Measurements from ENCODE around the gene ISY1. TPM values are rescaled to one million over a fixed set of nuclear protein-coding genes. Genes with fewer than 3 reads are reported as not detected.
"Not testable (repeated sequence)": the region's sequence is repeated elsewhere in the genome, so short reads cannot be mapped to it uniquely, and the experiment has no call there.

Gene ISY1
- polyA plus RNA-seq, 4 donors, result 11.2 to 27.7 (median 23.8) TPM

DNA sequence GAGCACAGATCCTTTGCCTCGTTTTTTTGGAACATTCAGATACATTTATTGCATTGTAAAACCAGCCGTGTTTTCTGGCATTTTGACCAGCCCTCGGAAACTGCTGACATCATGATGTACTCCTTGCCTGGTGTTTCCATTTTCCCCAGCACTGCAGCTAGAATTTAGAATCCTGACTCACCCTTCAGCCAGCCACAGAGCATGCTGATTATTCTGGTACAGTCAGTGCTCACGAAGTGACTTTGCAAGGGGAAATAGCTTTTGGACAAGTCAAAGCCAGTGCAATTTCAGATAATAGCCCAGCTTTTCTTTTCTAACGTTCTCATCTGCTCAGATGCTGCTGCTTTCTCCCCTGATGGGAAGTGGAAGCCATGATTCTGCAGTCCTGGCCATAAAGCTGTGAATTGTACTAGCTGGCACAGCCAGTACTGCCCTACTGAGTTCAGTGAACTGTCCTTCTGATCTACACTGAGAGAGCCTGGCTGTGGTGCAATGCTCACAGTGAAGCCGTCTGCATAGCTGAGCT lies 34.9 kb upstream of the ISY1 start:
- Histone ChIP-seq H3K4me3 (ENCODE audit: low read depth in 1 of 3, low read length in 3 of 3) (no peak overlapping the region), H3K27me3 (ENCODE audit: control insufficient read depth in 3 of 3, insufficient read depth in 3 of 3, low read length in 3 of 3) (no peaks in the 10 kb centered on the region), H3K4me1 (ENCODE audit: control insufficient read depth in 3 of 3, insufficient read depth in 2 of 3, low read depth in 1 of 3, low read length in 2 of 3) (no peaks in the 10 kb centered on the region), H3K9me3 (ENCODE audit: control insufficient read depth in 2 of 2, insufficient read depth in 1 of 2, low read depth in 1 of 2, low read length in 1 of 2) (no peaks in the 10 kb centered on the region), H3K27ac (ENCODE audit: low read depth in 1 of 3, low read length in 2 of 3) (peak overlapping the region in 1 of 3 donors; percentile 19), H3K36me3 (ENCODE audit: control insufficient read depth in 3 of 3, insufficient read depth in 2 of 3, low read depth in 1 of 3, low read length in 3 of 3) (no peaks in the 10 kb centered on the region)
- WGBS, 3 donors, result 54 to 59% (median 57%) methylated on average over 6 of the region's 6 CpGs
- DNase-seq (peak in 1 of 2 donors; percentile 26), FAIRE-seq (no peak)

DNA sequence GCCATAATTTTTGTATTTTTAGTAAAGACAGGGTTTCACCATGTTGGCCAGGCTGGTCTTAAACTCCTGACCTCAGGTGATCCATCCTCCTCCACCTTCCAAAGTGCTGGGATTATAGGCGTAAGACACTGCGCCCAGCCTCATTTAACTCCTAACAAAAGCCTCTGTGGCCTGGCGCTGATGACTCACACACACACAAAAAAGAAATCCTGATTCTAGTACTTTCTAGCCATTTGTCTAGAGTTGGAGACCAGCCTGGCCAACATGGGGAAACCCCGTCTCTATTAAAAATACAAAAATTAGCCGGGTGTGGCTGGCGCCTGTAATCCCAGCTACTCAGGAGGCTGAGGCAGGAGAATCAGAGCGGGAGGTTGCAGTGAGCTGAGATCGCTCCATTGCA lies 28.9 kb upstream of the ISY1 start:
- H3K9me3 ChIP-seq (ENCODE audit: control insufficient read depth in 2 of 2, insufficient read depth in 1 of 2, low read depth in 1 of 2, low read length in 1 of 2), result not testable (repeated sequence)

DNA sequence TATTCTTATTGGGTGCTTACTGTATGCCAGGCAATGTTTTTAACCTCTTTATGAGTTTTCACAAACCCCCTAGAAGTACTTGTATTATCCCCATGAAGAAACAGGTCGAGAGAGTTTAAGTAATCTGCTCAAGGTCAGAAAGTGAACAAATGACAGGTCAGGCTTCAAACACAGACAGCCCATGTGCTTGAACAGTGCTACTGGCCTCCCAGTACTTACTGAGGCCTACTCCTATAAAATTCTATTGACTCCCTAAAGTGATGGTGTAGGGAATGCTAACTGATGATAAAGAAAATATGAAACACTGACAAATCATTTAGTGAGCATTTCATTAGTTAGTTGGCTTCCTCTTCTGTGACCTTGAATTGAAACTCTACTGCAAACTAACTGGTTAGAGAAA lies 27.0 kb upstream of the ISY1 start:
- WGBS, 3 donors, result 31 to 77% (median 44%) methylated on average over 1 of the region's 1 CpG
- H3K36me3 ChIP-seq (ENCODE audit: control insufficient read depth in 3 of 3, insufficient read depth in 2 of 3, low read depth in 1 of 3, low read length in 3 of 3), result peaks cover 0 to 3% (median 0%) of the 10 kb centered on the region in 3 donors
- no peaks in the 10 kb centered on the region for H3K27me3 ChIP-seq (ENCODE audit: control insufficient read depth in 3 of 3, insufficient read depth in 3 of 3, low read length in 3 of 3)
- H3K4me3 ChIP-seq (ENCODE audit: low read depth in 1 of 3, low read length in 3 of 3), result no peak overlapping the region
- H3K27ac ChIP-seq (ENCODE audit: low read depth in 1 of 3, low read length in 2 of 3), result no peak overlapping the region
- FAIRE-seq, result no peak
- peaks cover 0 to 16% (median 0%) of the 10 kb centered on the region in 3 donors for H3K4me1 ChIP-seq (ENCODE audit: control insufficient read depth in 3 of 3, insufficient read depth in 2 of 3, low read depth in 1 of 3, low read length in 2 of 3)
- H3K9me3 ChIP-seq (ENCODE audit: control insufficient read depth in 2 of 2, insufficient read depth in 1 of 2, low read depth in 1 of 2, low read length in 1 of 2), result no peaks in the 10 kb centered on the region
- no peak for DNase-seq

More for the DNA sequence above, 28.9 kb upstream of the ISY1 start:
- 90 to 98% (median 92%) methylated on average over 8 of the region's 8 CpGs for WGBS, 3 donors
- H3K27me3 ChIP-seq (ENCODE audit: control insufficient read depth in 3 of 3, insufficient read depth in 3 of 3, low read length in 3 of 3); H3K4me3 ChIP-seq (ENCODE audit: low read depth in 1 of 3, low read length in 3 of 3); FAIRE-seq; DNase-seq; H3K27ac ChIP-seq (ENCODE audit: low read depth in 1 of 3, low read length in 2 of 3); H3K36me3 ChIP-seq (ENCODE audit: control insufficient read depth in 3 of 3, insufficient read depth in 2 of 3, low read depth in 1 of 3, low read length in 3 of 3): not testable (repeated sequence)
- H3K4me1 ChIP-seq (ENCODE audit: control insufficient read depth in 3 of 3, insufficient read depth in 2 of 3, low read depth in 1 of 3, low read length in 2 of 3), result peaks cover 0 to 10% (median 0%) of the 10 kb centered on the region in 3 donors

DNA sequence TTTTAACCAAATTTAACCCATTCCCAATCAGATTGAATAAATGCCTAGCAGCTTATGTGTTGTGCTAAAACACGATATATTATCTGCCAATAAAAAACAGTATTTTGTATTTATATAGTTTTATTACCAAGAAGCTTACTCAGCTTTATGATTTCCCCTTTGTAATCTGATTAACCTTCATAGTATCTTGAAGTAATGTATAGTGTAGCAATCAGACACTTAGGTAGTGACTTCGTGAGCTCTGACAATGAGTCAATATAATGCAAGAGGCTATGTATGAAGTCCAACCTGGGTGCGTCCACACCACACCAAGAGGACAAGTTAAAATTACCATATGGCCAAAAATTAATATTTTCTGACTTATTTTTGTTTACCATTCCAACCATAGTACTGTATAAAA lies 24.9 kb upstream of the ISY1 start:
- Histone ChIP-seq H3K4me3 (ENCODE audit: low read depth in 1 of 3, low read length in 3 of 3) (no peak overlapping the region), H3K27ac (ENCODE audit: low read depth in 1 of 3, low read length in 2 of 3) (peak overlapping the region in 2 of 3 donors; percentile 14 to 79), H3K36me3 (ENCODE audit: control insufficient read depth in 3 of 3, insufficient read depth in 2 of 3, low read depth in 1 of 3, low read length in 3 of 3) (peaks cover 0 to 5% (median 0%) of the 10 kb centered on the region in 3 donors), H3K4me1 (ENCODE audit: control insufficient read depth in 3 of 3, insufficient read depth in 2 of 3, low read depth in 1 of 3, low read length in 2 of 3) (peaks cover 0 to 16% (median 0%) of the 10 kb centered on the region in 3 donors), H3K9me3 (ENCODE audit: control insufficient read depth in 2 of 2, insufficient read depth in 1 of 2, low read depth in 1 of 2, low read length in 1 of 2) (no peaks in the 10 kb centered on the region), H3K27me3 (ENCODE audit: control insufficient read depth in 3 of 3, insufficient read depth in 3 of 3, low read length in 3 of 3) (no peaks in the 10 kb centered on the region)
- DNase-seq (peak; percentile 69 to 93), FAIRE-seq (peak; percentile 19)
- WGBS, 3 donors, result 17 to 65% (median 41%) methylated on average over 3 of the region's 3 CpGs

DNA sequence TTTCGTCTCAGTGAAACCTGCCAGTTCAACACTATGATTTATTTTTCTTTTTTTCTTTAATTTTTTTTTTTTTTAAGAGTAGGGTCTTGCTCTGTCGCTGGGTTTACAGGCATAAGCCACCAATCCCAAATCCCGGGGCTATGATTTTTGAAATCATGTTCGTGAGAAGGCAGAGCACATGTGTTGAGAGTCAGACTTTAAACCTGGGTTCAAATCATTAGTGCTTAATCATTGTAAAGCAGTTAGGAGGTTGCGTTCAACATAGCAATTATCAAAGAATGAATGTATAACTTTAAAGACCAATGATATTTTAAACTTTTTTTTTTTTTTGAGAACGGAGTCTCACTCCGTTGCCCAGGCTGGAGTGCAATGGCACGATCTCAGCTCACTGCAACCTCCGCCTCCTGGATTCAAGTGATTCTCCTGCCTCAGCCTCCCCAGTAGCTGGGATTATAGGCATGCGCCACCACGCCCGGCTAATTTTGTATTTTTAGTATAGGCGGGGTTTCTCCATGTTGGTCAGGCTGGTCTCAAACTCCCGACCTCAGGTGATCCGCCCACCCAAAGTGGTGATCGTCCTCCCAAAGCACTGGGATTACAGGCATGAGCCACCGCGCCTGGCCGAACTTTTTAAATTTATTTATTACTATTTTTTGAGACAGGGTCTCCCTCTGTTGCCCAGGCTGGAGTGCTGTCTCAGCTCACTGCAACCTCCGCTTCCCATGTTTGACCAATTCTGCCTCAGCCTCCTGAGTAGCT lies 24.1 kb upstream of the ISY1 start:
- Histone ChIP-seq H3K4me1 (ENCODE audit: control insufficient read depth in 3 of 3, insufficient read depth in 2 of 3, low read depth in 1 of 3, low read length in 2 of 3) (peaks cover 0 to 20% (median 0%) of the 10 kb centered on the region in 3 donors), H3K4me3 (ENCODE audit: low read depth in 1 of 3, low read length in 3 of 3) (peak overlapping the region in 2 of 3 donors; percentile 95 to 96), H3K27ac (ENCODE audit: low read depth in 1 of 3, low read length in 2 of 3) (peak overlapping the region; percentile 14 to 98 (median 51))
- WGBS, 3 donors, result 67 to 83% (median 72%) methylated on average over 20 of the region's 20 CpGs
- peak in 1 of 2 donors; percentile 74 for DNase-seq
- H3K9me3 ChIP-seq (ENCODE audit: control insufficient read depth in 2 of 2, insufficient read depth in 1 of 2, low read depth in 1 of 2, low read length in 1 of 2); H3K27me3 ChIP-seq (ENCODE audit: control insufficient read depth in 3 of 3, insufficient read depth in 3 of 3, low read length in 3 of 3); H3K36me3 ChIP-seq (ENCODE audit: control insufficient read depth in 3 of 3, insufficient read depth in 2 of 3, low read depth in 1 of 3, low read length in 3 of 3); FAIRE-seq: not testable (repeated sequence)

DNA sequence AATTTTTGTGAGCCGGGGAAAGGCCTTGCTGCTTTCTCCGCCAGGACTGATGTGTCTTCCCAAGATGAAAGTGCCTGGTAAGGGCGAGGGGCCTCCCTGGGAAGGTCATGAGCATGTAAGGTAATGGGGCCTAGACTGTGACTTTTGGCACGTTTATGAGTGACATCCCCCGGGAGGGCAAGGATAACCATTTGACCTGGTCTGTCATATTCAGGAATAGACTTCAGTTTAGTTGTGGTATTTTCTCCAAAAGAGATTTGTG lies 23.5 kb upstream of the ISY1 start:
- FAIRE-seq, result no peak
- H3K4me1 ChIP-seq (ENCODE audit: control insufficient read depth in 3 of 3, insufficient read depth in 2 of 3, low read depth in 1 of 3, low read length in 2 of 3), result peaks cover 0 to 26% (median 0%) of the 10 kb centered on the region in 3 donors

DNA sequence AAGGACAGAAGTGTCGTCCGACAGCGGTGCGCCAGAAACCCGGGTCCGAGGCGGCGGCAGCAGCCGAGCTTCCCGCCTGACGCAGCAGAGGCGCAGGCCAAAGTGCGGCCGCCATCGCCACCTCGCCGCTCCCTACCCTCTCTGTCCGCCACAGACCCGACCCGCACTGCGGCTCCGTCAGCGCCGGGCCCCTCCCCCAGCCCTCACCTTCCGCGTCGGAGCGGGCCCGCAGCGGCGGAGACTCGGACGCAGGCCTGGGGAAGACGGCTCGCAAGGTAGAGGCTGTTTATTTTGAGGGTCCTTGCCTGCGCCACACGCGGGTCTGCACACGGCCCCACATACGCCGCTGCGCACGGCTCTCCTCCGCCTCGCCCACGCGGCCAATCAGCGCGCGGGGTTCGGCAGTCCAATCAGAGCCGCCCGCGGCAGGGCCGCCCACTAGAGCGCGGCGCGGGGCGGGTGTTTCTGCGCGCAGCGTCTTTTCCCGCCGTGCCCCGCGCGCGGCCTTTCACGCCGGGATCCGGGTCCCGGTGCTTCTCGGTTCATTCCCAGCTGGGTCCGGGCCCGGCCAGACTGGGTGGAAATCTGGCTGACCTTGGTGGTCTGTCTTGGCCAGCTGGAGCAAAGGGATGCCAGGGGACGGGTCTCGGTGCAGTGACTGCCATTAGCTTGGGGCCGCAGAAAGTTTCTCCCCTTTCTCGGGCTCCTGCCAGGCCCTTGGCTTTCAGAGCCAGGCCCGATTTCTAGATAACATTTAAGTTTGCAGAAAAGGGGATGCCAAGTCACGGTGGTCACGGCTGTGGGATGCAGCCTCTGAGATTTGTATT lies 22.9 kb upstream of the ISY1 start, which contains the start of gene CNBP:
Gene CNBP (minus strand): TSS at position 328 of the 827 bp plus-strand sequence. CDS start 12,139 bp downstream, outside the sequence.
- peak within 1 kb of the TSS; percentile 95 to 99 (median 96) for H3K4me3 ChIP-seq (ENCODE audit: low read depth in 1 of 3, low read length in 3 of 3)
- H3K27ac ChIP-seq (ENCODE audit: low read depth in 1 of 3, low read length in 2 of 3), result peak within 1 kb of the TSS; percentile 99 to 100 (median 99)
- 0% methylated on average over 60 to 83 of the region's 83 CpGs for WGBS, 3 donors
- FAIRE-seq (no peak), DNase-seq (peak; percentile 96 to 99)
- H3K27me3 ChIP-seq (ENCODE audit: control insufficient read depth in 3 of 3, insufficient read depth in 3 of 3, low read length in 3 of 3), result no peaks in the 10 kb centered on the region
- H3K9me3 ChIP-seq (ENCODE audit: control insufficient read depth in 2 of 2, insufficient read depth in 1 of 2, low read depth in 1 of 2, low read length in 1 of 2), result no peaks in the 10 kb centered on the region
- peaks cover 0 to 8% (median 2%) of the 10 kb centered on the region in 3 donors for H3K36me3 ChIP-seq (ENCODE audit: control insufficient read depth in 3 of 3, insufficient read depth in 2 of 3, low read depth in 1 of 3, low read length in 3 of 3)
- H3K4me1 ChIP-seq (ENCODE audit: control insufficient read depth in 3 of 3, insufficient read depth in 2 of 3, low read depth in 1 of 3, low read length in 2 of 3), result peaks cover 0 to 30% (median 0%) of the 10 kb centered on the region in 3 donors

More for the DNA sequence above, 23.5 kb upstream of the ISY1 start:
- Histone ChIP-seq H3K36me3 (ENCODE audit: control insufficient read depth in 3 of 3, insufficient read depth in 2 of 3, low read depth in 1 of 3, low read length in 3 of 3) (peaks cover 0 to 5% (median 0%) of the 10 kb centered on the region in 3 donors), H3K4me3 (ENCODE audit: low read depth in 1 of 3, low read length in 3 of 3) (peak overlapping the region; percentile 95 to 99 (median 96)), H3K27me3 (ENCODE audit: control insufficient read depth in 3 of 3, insufficient read depth in 3 of 3, low read length in 3 of 3) (no peaks in the 10 kb centered on the region), H3K9me3 (ENCODE audit: control insufficient read depth in 2 of 2, insufficient read depth in 1 of 2, low read depth in 1 of 2, low read length in 1 of 2) (no peaks in the 10 kb centered on the region), H3K27ac (ENCODE audit: low read depth in 1 of 3, low read length in 2 of 3) (peak overlapping the region; percentile 89 to 100 (median 98))
- no peak for DNase-seq
- 0 to 1% (median 1%) methylated on average over 5 of the region's 5 CpGs for WGBS, 3 donors

Data from small intestine (tissue), 7 donors.